GM12872 (cell line): Measurements from ENCODE around the gene LBX2.

ENCODE experiments used
- CTCF ChIP-seq: IDR thresholded peaks from 3 replicates; pipeline ENCODE4 v1.5.1; 2011; ENCODE audit warnings: low read depth, mild to moderate bottlenecking, low read length, moderate library complexity; ENCODE audit not compliant: insufficient read depth

LBX2 gene

GRCh38 chr2:74537140-74537539 lies 37.7 kb upstream of the LBX2 start:
- no peak for TF ChIP-seq CTCF

GRCh38 chr2:74536166-74536950 lies 37.0 kb upstream of the LBX2 start:
- TF ChIP-seq CTCF = no peak

GRCh38 chr2:74535440-74535965 lies 36.1 kb upstream of the LBX2 start:
- no peak for TF ChIP-seq CTCF

GRCh38 chr2:74534411-74534810 lies 35.0 kb upstream of the LBX2 start:
- TF ChIP-seq CTCF = no peak

GRCh38 chr2:74533464-74533863 lies 34.1 kb upstream of the LBX2 start:
- no peak for TF ChIP-seq CTCF

GRCh38 chr2:74532222-74532621 lies 32.8 kb upstream of the LBX2 start:
- peak; percentile 24; the same call in 1 of the 3 replicates for TF ChIP-seq CTCF

GRCh38 chr2:74531666-74532065 lies 32.3 kb upstream of the LBX2 start:
- TF ChIP-seq CTCF = no peak
